K562 (cell line): ENCODE results near the gene NAV2. TPM values are rescaled to one million over a fixed set of nuclear protein-coding genes. Genes with fewer than 3 reads are reported as not detected.

Source experiments
- ATAC-seq: fragments of 200-7000 bp; cut with Tn5 transposase; 3 replicates; pipeline ENCODE4 v1.9.1; 2020; ENCODE audit warnings: moderate library complexity
- BruUV-seq: library from RNA; stranded (reverse); fragments of 400-500 nt; replicated peaks from 2 replicates; lab custom pipeline; 2021; lab: Mats Ljungman, UMichigan
- CTCF ChIA-PET: fragments of 300-600 bp; formaldehyde crosslinking; extraction: SDS; loops from one replicate; lab custom pipeline; 2021; ENCODE audit warnings: low intra/inter-chr PET ratio; lab: Yijun Ruan, JAX
- POLR2A ChIA-PET: fragments of 300-600, 350-650 bp; sonication (Branson Sonifier 250); formaldehyde crosslinking; extraction: SDS; loops from one replicate; lab custom pipeline; 2021; ENCODE audit warnings: antibody characterized with exemption, inconsistent platforms; lab: Yijun Ruan, JAX
- DNase-seq, 4 experiments: peaks; one replicate each; pipeline versions ENCODE4 v3.0.0 to v3.0.0-alpha.2; 2011 to 2018; ENCODE audit warnings: low spot score in 3 of 4, mixed read lengths in 3 of 4; ENCODE audit errors: extremely low read depth in 1 of 4
- FAIRE-seq: peaks from 2 replicates; lab custom pipeline; 2011; peaks lifted over from hg19 to GRCh38; lab: Jason Lieb, UNC
- H2AFZ ChIP-seq: 2 replicates; pipeline ENCODE4 v1.6.0; 2011; ENCODE audit warnings: low read depth, low read length, control low read depth, inconsistent platforms
- H3K27ac ChIP-seq: fragments of 200-600 bp; 3 replicates; pipeline ENCODE4 v1.8.0; 2011; ENCODE audit warnings: low read depth, mild to moderate bottlenecking, control low read depth, inconsistent platforms, low read length, moderate library complexity, mixed read lengths; ENCODE audit errors: extremely low read depth
- H3K27me3 ChIP-seq, 2 experiments: fragments of 300-600 bp in 1 of 2; 2 replicates in 1 of 2; 3 replicates in 1 of 2; pipeline versions ENCODE4 v1.6.0 to v1.8.0; 2011; ENCODE audit warnings: inconsistent platforms in 2 of 2, low read length in 2 of 2, mild to moderate bottlenecking in 1 of 2, mixed read lengths in 1 of 2, moderate library complexity in 1 of 2; ENCODE audit not compliant: control insufficient read depth in 2 of 2, insufficient read depth in 2 of 2
- H3K36me3 ChIP-seq: fragments of 300-600 bp; 3 replicates; pipeline ENCODE4 v1.8.0; 2011; ENCODE audit warnings: mild to moderate bottlenecking, low read length, inconsistent platforms; ENCODE audit not compliant: control insufficient read depth, insufficient read depth
- H3K4me1 ChIP-seq, 2 experiments: fragments of 200-600 bp in 1 of 2; replicated peaks in 1 of 2; 2 replicates in 1 of 2; 3 replicates in 1 of 2; pipeline versions ENCODE4 v1.5.1 to v1.8.0; 2011; ENCODE audit warnings: inconsistent platforms in 2 of 2, low read length in 2 of 2, mild to moderate bottlenecking in 1 of 2, mixed read lengths in 1 of 2, moderate library complexity in 1 of 2; ENCODE audit not compliant: control insufficient read depth in 2 of 2, insufficient read depth in 2 of 2
- H3K4me2 ChIP-seq: 2 replicates; pipeline ENCODE4 v1.6.1; 2011; ENCODE audit warnings: low read length, control low read depth, inconsistent platforms, mixed read lengths; ENCODE audit not compliant: insufficient read depth
- H3K4me3 ChIP-seq: fragments of 200-600 bp; sonication (generic), shearing (Covaris generic); 2 replicates; pipeline ENCODE4 v1.5.1; 2016; ENCODE audit warnings: control low read depth, inconsistent platforms
- H3K79me2 ChIP-seq: fragments of 200-600 bp; 3 replicates; pipeline ENCODE4 v1.8.0; 2011; ENCODE audit warnings: low read length, inconsistent platforms; ENCODE audit not compliant: control insufficient read depth, insufficient read depth
- H3K9ac ChIP-seq, 2 experiments: 2 replicates each; pipeline versions ENCODE4 v1.6.0 to v1.6.1; 2011; ENCODE audit warnings: low read depth in 2 of 2, low read length in 2 of 2, control low read depth in 1 of 2, inconsistent platforms in 1 of 2, mild to moderate bottlenecking in 1 of 2, mixed read lengths in 1 of 2; ENCODE audit not compliant: insufficient read depth in 1 of 2
- H3K9me1 ChIP-seq: one replicate; pipeline ENCODE4 v1.6.0; 2011; ENCODE audit warnings: inconsistent platforms, mild to moderate bottlenecking, low read length, moderate library complexity; ENCODE audit not compliant: control insufficient read depth, insufficient read depth
- H3K9me3 ChIP-seq: replicated peaks from 2 replicates; pipeline ENCODE4 v1.5.1; 2011; ENCODE audit warnings: low read depth, low read length, inconsistent platforms; ENCODE audit not compliant: control insufficient read depth, insufficient read depth
- H4K20me1 ChIP-seq: replicated peaks from 2 replicates; pipeline ENCODE4 v1.6.1; 2011; ENCODE audit warnings: low read length, inconsistent platforms, mixed read lengths; ENCODE audit not compliant: control insufficient read depth, insufficient read depth
- KDM2B ChIP-seq: fragments of 250-450 bp; sonication (Bioruptor Pico); IDR thresholded peaks from 2 replicates; pipeline ENCODE4 v1.8.0; 2021; ENCODE audit warnings: mild to moderate bottlenecking, moderate library complexity
- NFE2L1 ChIP-seq: fragments of 450-650 bp; IDR thresholded peaks from 2 replicates; pipeline ENCODE4 v1.6.1; 2016; ENCODE audit warnings: missing genetic modification characterization, low read depth, mild to moderate bottlenecking, missing compliant biosample characterization, moderate library complexity, borderline replicate concordance
- NR3C1 ChIP-seq: sonication (generic); formaldehyde crosslinking; IDR thresholded peaks from 2 replicates; pipeline ENCODE4 v1.8.1; 2022; ENCODE audit warnings: missing genetic modification reagents
- PTBP1 ChIP-seq: fragments of 200-400 bp; formaldehyde crosslinking; IDR thresholded peaks from 2 replicates; pipeline ENCODE4 v1.6.1; 2017; ENCODE audit warnings: low read depth, low read length
- U2AF2 ChIP-seq: fragments of 200-400 bp; formaldehyde crosslinking; optimal IDR thresholded peaks from 2 replicates; pipeline ENCODE3; 2017; ENCODE audit warnings: low read depth, mild to moderate bottlenecking, low read length
- WGBS: fragments of 100-300 bp; shearing (Covaris generic); methylation state at CpG from one replicate; pipeline ENCODE4 v1.1.6; 2016; ENCODE audit warnings: low coverage, mixed read lengths; ENCODE audit not compliant: insufficient coverage; ENCODE audit errors: missing lambda C conversion rate; 5-methylcytosine and 5-hydroxymethylcytosine counted together
- in situ Hi-C: fragments of 300-500 bp; cut with MboI; formaldehyde crosslinking; loops from 4 replicates; pipeline ENCODE4 v1.15.0; 2018; ENCODE audit warnings: inconsistent platforms, mixed read lengths
- intact Hi-C: fragments of 100-400 bp; cut with micrococcal nuclease; formaldehyde crosslinking; loops from 2 replicates; pipeline ENCODE4 v1.14.2; 2022
- polyA plus RNA-seq, 8 experiments: library from polyadenylated mRNA; depleted of rRNA in 4 of 8; stranded (reverse) in 5 of 8; unstranded in 3 of 8; fragments of >200 nt; fragmentation: Nextera tagmentation in 2 of 8; fragmentation: Illumina TruSeq in 1 of 8; extraction: Ambion mirVana in 2 of 8; extraction: Trizol in 1 of 8; gene quantifications; 2 replicates each; pipeline versions ENCODE4 v1.2.1 to v1.2.3, GENCODE V29; 2011 to 2014; ENCODE audit warnings: inconsistent platforms in 1 of 8, missing spikeins in 1 of 8
- total RNA-seq, 7 experiments: library from RNA; depleted of rRNA in 6 of 7; stranded (reverse); fragments of >200 nt in 6 of 7; fragmentation: Illumina TruSeq in 2 of 7; extraction: Trizol in 2 of 7; gene quantifications; 2 replicates each; pipeline versions ENCODE4 v1.2.1 to v1.2.3, GENCODE V29; 2011 to 2021; ENCODE audit warnings: low replicate concordance in 1 of 7
- TF ChIP-seq, protein P1 (sequence below): fragments of 150-350 bp; IDR thresholded peaks from 2 replicates; pipeline ENCODE4 v1.6.1; 2014; ENCODE audit warnings: low read depth, mild to moderate bottlenecking, low read length, borderline replicate concordance
- TF ChIP-seq, protein P2 (sequence below): fragments of 200-800 bp; sonication (Bioruptor generic); IDR thresholded peaks from 2 replicates; pipeline ENCODE4 v1.6.1; 2017; ENCODE audit warnings: missing genetic modification characterization, missing compliant biosample characterization
- TF ChIP-seq, protein P3 (sequence below): fragments of 250-450 bp; sonication (Bioruptor Pico); IDR thresholded peaks from 2 replicates; pipeline ENCODE4 v1.8.0; 2022; ENCODE audit warnings: moderate library complexity, mild to moderate bottlenecking, inconsistent platforms
- TF ChIP-seq, protein P4 (sequence below): fragments of 250-450 bp; sonication (Bioruptor Pico); IDR thresholded peaks from 2 replicates; pipeline ENCODE4 v1.4.0; 2020
- TF ChIP-seq, protein P5 (sequence below), 2 experiments: IDR thresholded peaks in 1 of 2; conservative IDR thresholded peaks in 1 of 2; 2 replicates each; pipeline ENCODE4 v1.6.1; 2016; ENCODE audit warnings: low read depth in 2 of 2, mild to moderate bottlenecking in 1 of 2, missing compliant biosample characterization in 1 of 2, missing genetic modification characterization in 1 of 2, moderate library complexity in 1 of 2
- TF ChIP-seq, protein P6 (sequence below): fragments of 450-650 bp; IDR thresholded peaks from 2 replicates; pipeline ENCODE4 v1.6.1; 2016; ENCODE audit warnings: low read depth, mild to moderate bottlenecking, moderate library complexity

NAV2 gene
- total and polyA plus RNA-seq, 9 of the 15 experiments (the other 6 are each of a cell fraction or from before 2014, with no cell fraction given), result 0.03 to 0.35 (median 0.05) TPM

DNA sequence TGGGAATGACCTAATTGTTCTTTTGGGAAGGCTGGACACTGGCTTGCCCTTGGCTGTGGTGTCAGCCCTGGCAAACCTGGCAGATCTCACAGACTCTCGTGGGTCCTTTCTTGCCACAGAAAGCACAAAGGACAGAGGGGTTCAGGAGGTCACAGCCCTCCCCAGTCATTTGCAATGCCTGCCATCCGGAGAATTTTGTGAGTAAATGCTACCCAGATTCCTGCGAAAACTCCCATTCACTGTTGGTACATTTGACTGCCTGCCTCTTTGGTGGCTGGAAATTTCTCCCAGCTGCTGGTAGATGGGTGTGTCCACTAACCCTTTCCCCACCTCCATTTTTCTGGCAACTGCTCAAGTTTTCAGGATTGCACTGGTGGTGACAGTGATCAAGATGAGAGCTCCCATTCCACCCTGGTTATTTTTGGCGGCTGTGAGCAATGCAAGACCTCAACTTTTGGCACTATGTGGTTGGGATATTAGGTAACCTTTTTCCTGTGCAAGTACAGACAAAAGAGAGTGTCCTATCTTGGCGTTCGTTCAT is 155.7 kb downstream of the NAV2 start:
- POLR2A ChIA-PET, result interaction anchor here (1.5 kb wide), 1 partner anchor 13 kb away, joined by 3 read pairs; no protein-coding TSS in a partner anchor
- no TSS peak for BruUV-seq
- in situ Hi-C loops (no loop called here), intact Hi-C loops (no loop called here)
- CTCF ChIA-PET, result no interaction called here
- DNase-seq (no peak), FAIRE-seq (no peak), ATAC-seq (no peak)
- H3K4me3 ChIP-seq, result no peak overlapping the region
- H3K4me1 ChIP-seq, result no peaks in the 10 kb centered on the region
- no peaks in the 10 kb centered on the region for H3K27me3 ChIP-seq
- no peak overlapping the region for H3K4me2 ChIP-seq
- no peaks in the 10 kb centered on the region for H3K9me1 ChIP-seq
- no peak overlapping the region for H3K27ac ChIP-seq
- H3K9ac ChIP-seq, result no peak overlapping the region
- H3K79me2 ChIP-seq, result no peaks in the 10 kb centered on the region
- 3% methylated on average over 6 of the region's 6 CpGs for WGBS
- no peaks in the 10 kb centered on the region for H3K36me3 ChIP-seq
- no peak overlapping the region for H2AFZ ChIP-seq
- no peaks in the 10 kb centered on the region for H4K20me1 ChIP-seq
- no peaks in the 10 kb centered on the region for H3K9me3 ChIP-seq
- TF ChIP-seq, protein P1, sequence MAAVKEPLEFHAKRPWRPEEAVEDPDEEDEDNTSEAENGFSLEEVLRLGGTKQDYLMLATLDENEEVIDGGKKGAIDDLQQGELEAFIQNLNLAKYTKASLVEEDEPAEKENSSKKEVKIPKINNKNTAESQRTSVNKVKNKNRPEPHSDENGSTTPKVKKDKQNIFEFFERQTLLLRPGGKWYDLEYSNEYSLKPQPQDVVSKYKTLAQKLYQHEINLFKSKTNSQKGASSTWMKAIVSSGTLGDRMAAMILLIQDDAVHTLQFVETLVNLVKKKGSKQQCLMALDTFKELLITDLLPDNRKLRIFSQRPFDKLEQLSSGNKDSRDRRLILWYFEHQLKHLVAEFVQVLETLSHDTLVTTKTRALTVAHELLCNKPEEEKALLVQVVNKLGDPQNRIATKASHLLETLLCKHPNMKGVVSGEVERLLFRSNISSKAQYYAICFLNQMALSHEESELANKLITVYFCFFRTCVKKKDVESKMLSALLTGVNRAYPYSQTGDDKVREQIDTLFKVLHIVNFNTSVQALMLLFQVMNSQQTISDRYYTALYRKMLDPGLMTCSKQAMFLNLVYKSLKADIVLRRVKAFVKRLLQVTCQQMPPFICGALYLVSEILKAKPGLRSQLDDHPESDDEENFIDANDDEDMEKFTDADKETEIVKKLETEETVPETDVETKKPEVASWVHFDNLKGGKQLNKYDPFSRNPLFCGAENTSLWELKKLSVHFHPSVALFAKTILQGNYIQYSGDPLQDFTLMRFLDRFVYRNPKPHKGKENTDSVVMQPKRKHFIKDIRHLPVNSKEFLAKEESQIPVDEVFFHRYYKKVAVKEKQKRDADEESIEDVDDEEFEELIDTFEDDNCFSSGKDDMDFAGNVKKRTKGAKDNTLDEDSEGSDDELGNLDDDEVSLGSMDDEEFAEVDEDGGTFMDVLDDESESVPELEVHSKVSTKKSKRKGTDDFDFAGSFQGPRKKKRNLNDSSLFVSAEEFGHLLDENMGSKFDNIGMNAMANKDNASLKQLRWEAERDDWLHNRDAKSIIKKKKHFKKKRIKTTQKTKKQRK, result no peak
- no peak for TF ChIP-seq NR3C1 (CRISPR knock-in tag)
- TF ChIP-seq, protein P2, sequence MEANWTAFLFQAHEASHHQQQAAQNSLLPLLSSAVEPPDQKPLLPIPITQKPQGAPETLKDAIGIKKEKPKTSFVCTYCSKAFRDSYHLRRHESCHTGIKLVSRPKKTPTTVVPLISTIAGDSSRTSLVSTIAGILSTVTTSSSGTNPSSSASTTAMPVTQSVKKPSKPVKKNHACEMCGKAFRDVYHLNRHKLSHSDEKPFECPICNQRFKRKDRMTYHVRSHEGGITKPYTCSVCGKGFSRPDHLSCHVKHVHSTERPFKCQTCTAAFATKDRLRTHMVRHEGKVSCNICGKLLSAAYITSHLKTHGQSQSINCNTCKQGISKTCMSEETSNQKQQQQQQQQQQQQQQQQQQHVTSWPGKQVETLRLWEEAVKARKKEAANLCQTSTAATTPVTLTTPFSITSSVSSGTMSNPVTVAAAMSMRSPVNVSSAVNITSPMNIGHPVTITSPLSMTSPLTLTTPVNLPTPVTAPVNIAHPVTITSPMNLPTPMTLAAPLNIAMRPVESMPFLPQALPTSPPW (CRISPR knock-in tag), result no peak
- TF ChIP-seq, protein P3, sequence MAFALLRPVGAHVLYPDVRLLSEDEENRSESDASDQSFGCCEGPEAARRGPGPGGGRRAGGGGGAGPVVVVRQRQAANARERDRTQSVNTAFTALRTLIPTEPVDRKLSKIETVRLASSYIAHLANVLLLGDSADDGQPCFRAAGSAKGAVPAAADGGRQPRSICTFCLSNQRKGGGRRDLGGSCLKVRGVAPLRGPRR, result no peak
- TF ChIP-seq PTBP1, result no peak
- no peak for TF ChIP-seq NFE2L1
- TF ChIP-seq, protein P4, sequence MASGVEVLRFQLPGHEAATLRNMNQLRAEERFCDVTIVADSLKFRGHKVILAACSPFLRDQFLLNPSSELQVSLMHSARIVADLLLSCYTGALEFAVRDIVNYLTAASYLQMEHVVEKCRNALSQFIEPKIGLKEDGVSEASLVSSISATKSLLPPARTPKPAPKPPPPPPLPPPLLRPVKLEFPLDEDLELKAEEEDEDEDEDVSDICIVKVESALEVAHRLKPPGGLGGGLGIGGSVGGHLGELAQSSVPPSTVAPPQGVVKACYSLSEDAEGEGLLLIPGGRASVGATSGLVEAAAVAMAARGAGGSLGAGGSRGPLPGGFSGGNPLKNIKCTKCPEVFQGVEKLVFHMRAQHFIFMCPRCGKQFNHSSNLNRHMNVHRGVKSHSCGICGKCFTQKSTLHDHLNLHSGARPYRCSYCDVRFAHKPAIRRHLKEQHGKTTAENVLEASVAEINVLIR (CRISPR knock-in tag), result no peak
- TF ChIP-seq U2AF2, result no peak
- TF ChIP-seq, protein P5, sequence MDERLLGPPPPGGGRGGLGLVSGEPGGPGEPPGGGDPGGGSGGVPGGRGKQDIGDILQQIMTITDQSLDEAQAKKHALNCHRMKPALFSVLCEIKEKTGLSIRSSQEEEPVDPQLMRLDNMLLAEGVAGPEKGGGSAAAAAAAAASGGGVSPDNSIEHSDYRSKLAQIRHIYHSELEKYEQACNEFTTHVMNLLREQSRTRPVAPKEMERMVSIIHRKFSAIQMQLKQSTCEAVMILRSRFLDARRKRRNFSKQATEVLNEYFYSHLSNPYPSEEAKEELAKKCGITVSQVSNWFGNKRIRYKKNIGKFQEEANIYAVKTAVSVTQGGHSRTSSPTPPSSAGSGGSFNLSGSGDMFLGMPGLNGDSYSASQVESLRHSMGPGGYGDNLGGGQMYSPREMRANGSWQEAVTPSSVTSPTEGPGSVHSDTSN (CRISPR knock-in tag; IDR thresholded peaks at IDR 0.05; ENCODE audit: low read depth), result no peak
- TF ChIP-seq, protein P5 (tag; conservative IDR thresholded peaks at IDR 0.05; ENCODE audit: low read depth), result no peak
- TF ChIP-seq KDM2B (CRISPR knock-in tag), result no peak
- TF ChIP-seq, protein P6, sequence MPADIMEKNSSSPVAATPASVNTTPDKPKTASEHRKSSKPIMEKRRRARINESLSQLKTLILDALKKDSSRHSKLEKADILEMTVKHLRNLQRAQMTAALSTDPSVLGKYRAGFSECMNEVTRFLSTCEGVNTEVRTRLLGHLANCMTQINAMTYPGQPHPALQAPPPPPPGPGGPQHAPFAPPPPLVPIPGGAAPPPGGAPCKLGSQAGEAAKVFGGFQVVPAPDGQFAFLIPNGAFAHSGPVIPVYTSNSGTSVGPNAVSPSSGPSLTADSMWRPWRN, result no peak
